Loucy (cell line): ENCODE results near the gene CNFN.

ENCODE experiments used
- EZH2phosphoT487 ChIP-seq: fragments of 200-600 bp; IDR thresholded peaks from 2 replicates; pipeline ENCODE4 v1.6.1; 2018; ENCODE audit warnings: antibody characterized with exemption, mild to moderate bottlenecking, moderate library complexity, borderline replicate concordance
- TF ChIP-seq, protein P1 (sequence below): fragments of 200-600 bp; sonication (generic); conservative IDR thresholded peaks from 2 replicates; pipeline ENCODE4 v1.5.1; 2014; ENCODE audit warnings: mild to moderate bottlenecking, antibody characterized with exemption, low read length

DNA sequence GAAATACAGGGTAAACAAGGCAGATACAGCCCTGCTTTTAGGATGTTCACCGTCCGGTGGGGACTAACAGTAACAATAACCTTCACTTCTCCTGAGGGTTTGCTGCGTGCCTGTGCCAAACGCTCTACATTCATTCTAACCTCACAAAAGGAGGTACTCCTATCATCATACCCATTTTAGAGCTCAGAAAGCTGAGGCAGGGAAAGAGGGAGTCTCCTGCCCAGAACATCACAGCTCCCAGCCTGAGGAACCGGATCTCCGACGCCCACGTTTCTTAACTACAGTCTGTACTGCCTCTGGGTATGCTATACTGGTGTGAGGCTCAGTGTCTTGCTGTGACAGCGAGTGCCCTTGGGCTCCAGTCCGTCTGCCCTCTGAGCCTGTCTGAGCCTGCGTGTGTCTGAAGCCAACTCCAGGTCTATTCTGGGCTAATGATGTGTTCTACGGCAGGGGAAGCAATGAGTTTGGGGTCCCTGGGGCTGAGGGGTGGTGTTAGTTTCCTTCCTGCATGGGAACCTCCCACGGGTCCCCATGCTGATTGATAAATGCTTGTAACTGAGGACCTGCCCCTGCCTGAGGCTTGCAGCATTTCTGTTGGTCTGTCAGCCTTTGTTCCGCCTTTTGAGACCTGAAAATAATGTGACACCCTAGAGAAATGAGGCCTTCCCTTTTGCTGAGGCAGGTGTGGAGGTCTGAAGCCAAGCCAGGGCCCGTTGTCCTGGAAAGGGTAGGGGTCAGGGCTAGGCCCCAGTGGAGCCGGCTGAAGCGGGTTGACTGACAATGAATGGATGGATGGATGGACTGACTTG, 32.2 kb upstream of the CNFN start:
- TF ChIP-seq, protein P1, sequence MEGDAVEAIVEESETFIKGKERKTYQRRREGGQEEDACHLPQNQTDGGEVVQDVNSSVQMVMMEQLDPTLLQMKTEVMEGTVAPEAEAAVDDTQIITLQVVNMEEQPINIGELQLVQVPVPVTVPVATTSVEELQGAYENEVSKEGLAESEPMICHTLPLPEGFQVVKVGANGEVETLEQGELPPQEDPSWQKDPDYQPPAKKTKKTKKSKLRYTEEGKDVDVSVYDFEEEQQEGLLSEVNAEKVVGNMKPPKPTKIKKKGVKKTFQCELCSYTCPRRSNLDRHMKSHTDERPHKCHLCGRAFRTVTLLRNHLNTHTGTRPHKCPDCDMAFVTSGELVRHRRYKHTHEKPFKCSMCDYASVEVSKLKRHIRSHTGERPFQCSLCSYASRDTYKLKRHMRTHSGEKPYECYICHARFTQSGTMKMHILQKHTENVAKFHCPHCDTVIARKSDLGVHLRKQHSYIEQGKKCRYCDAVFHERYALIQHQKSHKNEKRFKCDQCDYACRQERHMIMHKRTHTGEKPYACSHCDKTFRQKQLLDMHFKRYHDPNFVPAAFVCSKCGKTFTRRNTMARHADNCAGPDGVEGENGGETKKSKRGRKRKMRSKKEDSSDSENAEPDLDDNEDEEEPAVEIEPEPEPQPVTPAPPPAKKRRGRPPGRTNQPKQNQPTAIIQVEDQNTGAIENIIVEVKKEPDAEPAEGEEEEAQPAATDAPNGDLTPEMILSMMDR = no peak
- no peak for TF ChIP-seq EZH2phosphoT487
